ENCODE results near the gene DPH1. TPM values are rescaled to one million over a fixed set of nuclear protein-coding genes. Genes with fewer than 3 reads are reported as not detected.
A peak's percentile ranks its signal among the peaks of the same experiment; 100 is the strongest.

Gene DPH1
- total RNA-seq, 2 donors from 2014 or later, result 31.2 to 35.1 TPM

DNA sequence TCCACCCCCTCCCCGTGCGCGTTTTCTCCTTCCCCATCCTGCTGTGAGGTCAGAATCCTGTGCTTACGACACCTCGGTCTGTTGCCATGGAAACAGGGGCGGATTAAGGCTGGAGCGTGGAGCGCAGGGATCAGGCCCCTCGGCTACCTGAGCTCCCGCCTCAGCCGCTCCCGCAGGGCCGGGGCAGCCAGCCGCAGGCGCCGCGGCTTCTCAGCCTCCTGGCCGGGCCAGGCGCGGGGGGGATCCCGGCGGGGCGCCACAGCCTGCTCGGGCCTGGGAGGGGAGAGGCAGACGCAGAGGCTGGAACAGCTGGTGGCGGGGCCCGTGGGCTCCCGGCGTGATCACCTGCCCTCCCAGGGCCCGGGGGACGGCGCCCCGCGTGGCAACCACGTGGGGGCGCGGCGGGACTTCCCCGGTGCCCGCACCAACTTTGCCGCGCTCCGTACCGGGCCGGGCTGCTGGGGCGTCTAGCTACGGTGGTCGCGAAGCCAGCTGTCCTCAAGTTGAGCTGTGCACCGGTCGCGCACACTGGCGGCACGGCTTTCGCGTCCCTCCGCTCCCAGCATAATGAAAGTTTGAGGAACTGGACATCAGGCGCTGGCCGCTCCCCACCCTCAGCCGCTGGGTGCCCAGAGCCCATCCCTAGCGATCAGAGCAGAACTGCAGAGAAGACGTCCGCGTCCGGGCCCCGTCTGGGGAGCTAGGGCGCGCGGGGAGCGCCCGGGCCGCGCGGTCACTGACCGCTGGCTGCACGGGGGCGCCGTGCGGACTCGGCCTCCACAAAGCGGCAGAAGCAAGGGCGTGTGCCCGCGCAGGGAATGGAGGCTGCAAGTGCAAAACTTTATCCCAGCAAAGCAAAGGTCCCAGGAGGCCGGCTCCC is 6.0 kb upstream of the DPH1 start:
- ATAC-seq, result no peak
- intact Hi-C loops (cut with DNase I, micrococcal nuclease), result no loop called here
- no peak for DNase-seq

DNA sequence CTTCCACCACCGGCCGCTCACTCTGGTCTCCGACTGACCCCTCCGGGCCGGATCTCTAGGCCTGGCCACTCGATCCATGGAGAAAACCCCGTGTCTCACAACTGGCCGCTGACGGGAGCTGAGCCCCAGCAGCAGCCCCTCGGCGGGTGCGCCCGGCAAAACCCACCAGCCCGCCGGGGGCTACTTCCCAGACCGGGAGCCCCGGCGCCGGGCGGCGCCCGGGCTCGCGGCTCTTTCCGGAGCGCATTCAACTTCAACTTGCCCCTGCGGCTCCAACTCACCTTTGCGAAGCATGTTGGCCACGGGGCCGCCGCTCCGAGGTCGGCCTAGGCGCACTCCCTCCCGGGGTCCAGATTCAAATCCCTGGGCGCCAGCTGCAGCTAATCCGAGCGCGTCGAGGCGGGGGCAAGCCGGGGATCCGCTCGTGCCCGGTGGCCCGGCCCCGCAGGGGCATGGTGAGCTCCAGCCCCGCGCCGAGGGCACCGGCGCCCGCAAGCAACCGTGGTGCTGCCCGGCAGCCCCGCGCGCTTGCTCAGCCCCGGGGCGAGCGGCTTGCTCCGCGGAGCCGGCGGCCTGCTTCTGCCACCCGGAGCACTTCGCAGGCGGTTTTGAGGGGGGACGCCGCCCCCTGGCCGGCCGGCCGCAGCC is 5.3 kb upstream of the DPH1 start:
- ATAC-seq (no peak), DNase-seq (no peak)
- intact Hi-C loops (cut with DNase I, micrococcal nuclease), result loop anchor here (5.0 kb wide), 1 partner anchor 117 kb away; no protein-coding TSS in a partner anchor

DNA sequence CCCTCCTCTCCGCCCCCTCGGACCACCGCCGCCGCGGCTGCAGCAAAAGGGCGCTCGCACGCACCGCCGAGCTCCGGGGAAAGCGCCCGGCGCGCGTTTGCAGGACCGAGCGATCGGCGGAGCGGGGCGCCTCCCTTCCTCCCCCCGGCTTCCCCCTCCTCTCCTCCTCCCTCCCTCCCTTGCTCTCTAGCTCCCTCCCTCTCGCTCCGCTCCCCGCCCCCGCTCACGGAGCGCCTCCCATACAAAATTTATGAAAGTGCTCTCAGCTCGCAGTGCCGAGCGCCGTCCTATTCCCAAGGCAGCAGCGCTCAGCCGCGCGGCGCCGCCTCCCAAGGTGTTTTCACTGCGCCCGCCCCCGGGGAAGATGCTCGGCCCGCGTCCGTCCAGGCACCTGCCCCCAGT is 4.7 kb upstream of the DPH1 start, which contains the start of gene RTN4RL1:
TSS of gene RTN4RL1 (minus strand) at position 115 of the 402 bp plus-strand sequence. CDS start 469 bp downstream, outside the sequence.
- intact Hi-C loops (cut with DNase I, micrococcal nuclease), result loop anchor here (5.0 kb wide), 1 partner anchor 118 kb away; no protein-coding TSS in a partner anchor
- peak; percentile 25 for ATAC-seq
- DNase-seq, result peak; percentile 39 to 55

DNA sequence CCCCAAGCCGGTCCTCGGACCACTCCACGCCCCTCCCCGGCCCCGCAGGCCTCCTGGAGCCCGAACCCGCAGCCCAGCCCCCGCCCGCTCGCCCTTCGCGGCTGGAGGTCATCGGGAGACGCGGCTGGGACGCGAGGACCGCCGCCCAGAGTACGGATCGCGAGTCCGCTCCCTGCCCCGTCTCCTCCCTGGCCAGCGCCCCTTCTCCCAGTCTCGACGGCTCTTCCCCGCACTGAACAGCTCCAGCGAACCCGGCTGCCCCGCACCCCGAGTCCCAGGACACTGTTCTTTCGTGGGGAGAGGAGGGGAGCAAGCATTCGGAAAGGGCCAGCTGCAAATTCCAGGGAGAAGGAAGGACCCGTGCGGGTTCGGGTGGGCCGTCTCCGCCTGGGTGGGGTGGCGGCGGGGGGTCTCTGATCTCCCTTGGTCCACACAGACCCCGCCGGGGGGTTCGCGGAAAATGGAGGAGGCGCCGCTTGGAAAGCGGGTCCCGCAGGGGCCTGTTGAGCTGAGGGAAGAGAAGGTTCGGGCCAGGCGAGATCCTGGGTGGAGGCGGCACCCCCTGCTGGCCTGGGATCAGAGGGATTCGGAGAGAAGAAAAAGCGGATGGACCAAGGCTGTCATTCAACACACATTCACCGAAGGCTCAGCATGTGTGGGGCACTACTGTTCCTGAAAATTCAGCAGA is 4.2 kb upstream of the DPH1 start:
- peak; percentile 53 for ATAC-seq

DNA sequence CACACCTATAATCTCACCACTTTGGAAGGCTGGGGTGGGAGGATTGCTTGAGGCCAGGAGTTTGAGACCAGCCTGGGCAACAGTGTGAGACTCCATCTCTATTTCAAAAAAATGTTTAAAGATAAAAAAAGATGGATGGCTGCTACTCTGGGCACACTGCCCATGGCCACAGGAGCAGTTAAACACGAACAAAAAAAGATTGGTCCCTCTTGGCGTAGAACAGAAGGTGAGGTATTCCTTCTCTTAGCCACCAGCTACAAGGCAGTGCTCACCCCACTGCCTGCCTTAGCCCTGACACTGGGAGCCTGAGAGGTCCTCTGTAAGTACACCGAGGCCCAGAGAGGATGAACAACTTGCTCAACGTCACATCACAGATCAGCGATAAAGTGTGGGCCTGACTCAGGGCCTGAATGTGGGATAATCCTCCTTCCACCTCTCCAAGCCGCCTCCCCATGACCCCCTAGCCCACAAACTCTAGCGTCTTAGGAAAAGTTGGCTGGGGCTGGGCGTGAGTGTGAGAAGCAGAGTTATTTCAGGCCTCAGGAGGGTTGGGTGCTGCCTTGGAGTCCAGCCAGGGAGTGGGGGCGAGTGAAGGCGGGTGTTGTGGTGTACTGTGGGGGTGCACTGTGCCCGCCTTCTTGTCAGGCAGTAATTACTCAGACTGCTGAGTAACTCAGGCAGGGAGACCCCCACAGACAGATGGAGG is 2.3 kb upstream of the DPH1 start:
- intact Hi-C loops (cut with DNase I, micrococcal nuclease), result loop anchor here (5.0 kb wide), 1 partner anchor 120 kb away; no protein-coding TSS in a partner anchor
- no peak for ATAC-seq
- no peak for DNase-seq

More for the DNA sequence above, 4.2 kb upstream of the DPH1 start:
- intact Hi-C loops (cut with DNase I, micrococcal nuclease), result loop anchor here (5.0 kb wide), 1 partner anchor 118 kb away; no protein-coding TSS in a partner anchor
- DNase-seq, result peak; percentile 59 to 84

DNA sequence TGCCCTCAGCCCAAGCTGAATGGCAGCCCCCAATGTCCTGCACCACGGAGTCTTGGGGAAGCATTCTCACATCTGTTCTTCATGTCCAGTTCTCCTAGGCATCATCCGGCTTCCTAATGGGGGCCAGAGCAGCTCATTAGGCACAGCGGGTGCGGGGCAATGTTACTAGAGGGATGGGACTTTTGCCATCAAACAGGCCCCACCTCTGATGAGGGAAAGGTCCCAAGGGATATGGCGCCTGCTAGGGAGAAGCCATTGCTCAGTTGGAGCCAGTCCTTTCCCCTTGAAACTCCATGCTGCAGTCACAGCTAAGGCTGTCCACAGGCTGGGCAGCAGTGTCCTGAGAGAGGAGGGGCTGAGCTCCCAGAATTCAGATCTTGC is 1.7 kb upstream of the DPH1 start:
- DNase-seq (no peak), ATAC-seq (no peak)
- intact Hi-C loops (cut with DNase I, micrococcal nuclease), result loop anchor here (5.0 kb wide), 1 partner anchor 121 kb away; no protein-coding TSS in a partner anchor

DNA sequence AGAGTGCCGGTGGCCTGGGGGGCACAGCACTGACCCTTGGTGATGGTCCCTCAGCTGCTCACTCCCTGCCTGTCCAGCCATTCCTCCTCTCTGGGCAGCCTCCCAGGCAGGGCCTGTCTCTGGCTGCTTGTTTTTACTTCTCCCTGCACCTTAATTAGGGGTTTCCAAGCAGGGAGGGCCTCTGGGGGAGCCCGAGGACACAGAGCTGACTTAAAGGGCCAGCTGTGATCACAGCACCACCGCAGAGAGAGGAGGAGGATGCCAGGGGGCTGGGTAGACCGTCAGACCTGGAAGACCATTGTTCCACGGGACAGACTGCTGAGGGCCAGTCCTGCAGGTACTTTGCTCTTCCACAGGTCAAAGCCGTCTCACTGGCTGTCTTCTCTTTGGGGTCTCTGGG is 1.2 kb upstream of the DPH1 start:
- intact Hi-C loops (cut with DNase I, micrococcal nuclease), result loop anchor here (5.0 kb wide), 1 partner anchor 121 kb away; no protein-coding TSS in a partner anchor
- DNase-seq (no peak), ATAC-seq (no peak)

DNA sequence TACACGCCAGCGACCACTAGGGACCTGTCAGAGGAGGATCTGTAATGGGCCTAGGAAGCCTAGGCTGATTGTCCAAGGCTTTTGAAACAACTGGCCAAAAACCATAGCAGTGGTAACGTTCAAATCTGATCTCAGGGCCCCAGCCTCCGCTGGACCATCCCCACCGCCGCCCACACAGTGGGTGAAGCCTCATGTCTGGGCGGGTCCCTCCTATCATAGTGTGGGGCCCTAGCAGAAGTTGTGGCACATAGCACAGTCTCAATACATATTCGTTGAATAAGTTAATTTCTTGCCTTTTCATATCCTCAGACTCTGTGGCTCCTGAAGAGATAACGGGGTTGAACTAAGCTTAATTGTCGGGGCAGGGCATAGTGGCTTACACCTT is 818 bp downstream of the DPH1 start:
- ATAC-seq, result no peak
- intact Hi-C loops (cut with DNase I, micrococcal nuclease), result no loop called here
- peak in 1 of 2 donors; percentile 64 for DNase-seq

DNA sequence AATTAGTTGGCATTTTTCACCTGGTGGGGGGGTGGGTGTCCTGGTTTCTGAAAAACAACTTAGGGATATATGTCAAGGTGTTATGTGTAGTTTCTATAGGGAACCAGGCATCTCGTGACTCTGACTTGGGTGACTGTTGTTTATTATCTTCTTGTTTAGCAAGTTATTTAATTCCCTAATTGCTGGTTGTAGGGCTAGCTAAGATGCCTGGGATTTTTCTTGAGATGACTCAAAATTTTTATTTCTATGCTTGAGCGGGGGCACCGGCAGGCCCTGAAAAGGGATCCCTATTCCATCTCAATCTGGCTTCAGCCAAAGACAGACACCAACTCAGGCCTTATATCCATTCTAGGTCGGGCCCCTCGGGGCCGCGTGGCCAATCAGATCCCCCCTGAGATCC is 3.2 kb downstream of the DPH1 start:
- no peak for ATAC-seq
- no peak for DNase-seq
- intact Hi-C loops (cut with DNase I, micrococcal nuclease), result no loop called here

DNA sequence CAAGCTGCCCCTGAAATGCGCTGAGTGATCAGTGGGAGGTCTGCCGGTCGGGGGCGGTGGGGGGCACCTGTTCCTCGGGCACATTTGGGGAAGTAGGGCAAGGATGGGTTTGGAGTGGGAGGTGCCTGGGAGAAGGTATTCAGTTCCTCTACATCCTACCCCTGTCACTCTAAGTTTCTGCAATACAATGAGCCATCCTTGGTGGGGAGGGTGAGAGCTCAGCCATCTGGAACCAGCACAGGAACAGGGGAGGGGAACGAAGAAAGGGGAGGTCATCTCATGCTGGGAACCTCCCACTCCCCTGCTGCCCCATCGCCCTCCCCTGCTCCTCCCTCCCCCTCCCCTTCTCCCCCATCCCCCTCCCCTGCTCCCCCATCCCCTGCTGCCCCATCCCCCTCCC is 4.2 kb downstream of the DPH1 start:
- no peak for DNase-seq
- intact Hi-C loops (cut with DNase I, micrococcal nuclease), result no loop called here
- no peak for ATAC-seq

DNA sequence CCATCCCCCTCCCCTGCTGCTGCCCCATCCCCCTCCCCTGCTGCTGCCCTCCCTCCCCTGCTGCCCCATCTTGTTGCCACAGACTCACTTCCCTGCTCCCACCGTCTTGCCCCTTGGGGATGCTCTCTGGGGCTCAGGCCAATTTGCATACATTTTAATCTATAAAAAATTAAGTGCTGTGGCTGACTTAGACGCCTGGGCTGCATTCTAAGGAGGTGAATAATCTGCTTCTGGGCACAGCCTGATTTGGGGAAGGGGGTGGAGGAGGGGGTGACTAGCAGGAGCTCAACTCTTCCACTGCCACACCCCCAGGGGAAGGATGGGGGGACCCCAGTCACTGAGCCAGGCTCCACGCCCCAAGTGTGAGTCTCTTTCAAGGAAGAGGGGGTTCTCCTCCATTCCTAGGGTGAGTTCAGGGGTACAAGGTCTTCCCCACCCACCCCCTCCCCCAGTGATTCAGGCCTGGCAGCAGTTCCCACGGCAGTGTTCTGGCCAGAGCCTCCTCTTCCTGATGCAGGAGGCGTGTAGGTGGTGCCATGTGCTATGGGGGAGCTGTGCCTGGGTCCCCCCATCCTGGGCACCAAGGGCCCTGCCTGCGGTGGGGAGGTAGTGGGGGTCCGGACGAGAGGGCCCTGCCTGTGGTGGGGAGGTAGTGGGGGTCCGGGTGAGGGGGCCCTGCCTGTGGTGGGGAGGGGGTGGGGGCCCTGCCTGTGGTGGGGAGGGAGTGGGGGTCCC is 5.0 kb downstream of the DPH1 start:
- no peak for ATAC-seq
- intact Hi-C loops (cut with DNase I, micrococcal nuclease), result no loop called here
- no peak for DNase-seq

DNA sequence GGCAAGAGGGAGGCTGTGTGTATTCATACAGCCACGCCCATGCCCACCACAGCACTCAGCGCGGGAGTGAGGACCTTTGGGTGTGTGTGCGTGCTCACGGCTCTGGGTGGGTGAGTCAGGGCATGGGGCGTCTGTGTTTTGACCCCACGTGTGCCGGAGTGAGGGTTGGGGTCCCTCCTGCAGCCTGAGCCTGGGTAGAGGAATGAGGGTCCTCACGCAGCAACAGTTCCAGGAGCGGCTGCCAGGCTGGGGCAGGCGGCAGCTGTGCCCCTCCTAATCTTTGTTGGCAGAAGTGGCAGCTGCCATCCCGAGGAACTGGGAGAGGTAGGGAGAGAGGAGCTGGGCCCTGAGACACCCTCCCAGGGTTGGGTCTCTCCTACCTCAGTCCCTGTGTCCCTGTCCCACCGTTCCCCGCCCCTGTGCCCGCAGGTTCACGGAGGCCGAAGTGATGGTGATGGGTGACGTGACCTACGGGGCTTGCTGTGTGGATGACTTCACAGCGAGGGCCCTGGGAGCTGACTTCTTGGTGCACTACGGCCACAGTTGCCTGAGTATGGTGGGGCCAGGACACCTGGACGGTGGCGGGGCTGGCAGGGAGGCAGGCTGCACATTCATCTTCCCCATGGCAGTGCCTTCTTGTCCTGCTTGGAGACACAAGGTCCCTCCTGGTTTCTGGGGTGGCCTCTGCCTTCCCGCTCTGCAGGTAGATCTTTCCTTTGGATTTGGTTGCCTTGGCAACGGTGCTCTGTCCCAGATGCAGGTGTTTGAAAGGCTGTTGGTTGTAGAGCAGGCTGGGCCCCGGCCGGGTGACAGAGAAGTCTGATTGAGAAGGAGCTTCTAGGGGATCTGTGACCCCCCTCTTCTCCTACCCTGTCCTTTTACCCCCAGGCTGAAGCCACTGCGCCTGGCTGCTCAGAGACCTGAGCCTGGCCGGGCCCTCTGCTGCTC is 5.9 kb downstream of the DPH1 start:
- ATAC-seq (no peak), DNase-seq (no peak)
- intact Hi-C loops (cut with DNase I, micrococcal nuclease), result no loop called here

DNA sequence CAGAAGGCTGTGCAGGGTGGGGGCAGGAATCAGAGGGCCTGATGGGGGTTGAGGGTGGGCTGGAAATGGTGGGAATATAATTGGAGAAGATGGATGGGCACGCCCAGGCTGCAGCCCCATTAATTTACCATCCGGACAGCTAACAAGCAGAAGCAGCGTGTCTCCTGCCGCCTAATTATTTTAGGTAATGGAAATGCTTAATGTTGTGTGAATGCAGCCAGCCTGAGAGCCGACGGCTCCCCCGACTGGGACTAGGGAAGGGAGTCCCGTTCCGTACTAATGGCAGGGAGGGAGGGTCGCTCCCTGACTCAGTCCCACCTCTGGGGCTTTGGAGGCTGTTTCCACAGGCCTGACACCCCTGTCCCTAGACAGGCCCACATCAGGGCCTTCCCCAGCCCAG is 7.2 kb downstream of the DPH1 start:
- no peak for DNase-seq
- no peak for ATAC-seq
- intact Hi-C loops (cut with DNase I, micrococcal nuclease), result no loop called here

DNA sequence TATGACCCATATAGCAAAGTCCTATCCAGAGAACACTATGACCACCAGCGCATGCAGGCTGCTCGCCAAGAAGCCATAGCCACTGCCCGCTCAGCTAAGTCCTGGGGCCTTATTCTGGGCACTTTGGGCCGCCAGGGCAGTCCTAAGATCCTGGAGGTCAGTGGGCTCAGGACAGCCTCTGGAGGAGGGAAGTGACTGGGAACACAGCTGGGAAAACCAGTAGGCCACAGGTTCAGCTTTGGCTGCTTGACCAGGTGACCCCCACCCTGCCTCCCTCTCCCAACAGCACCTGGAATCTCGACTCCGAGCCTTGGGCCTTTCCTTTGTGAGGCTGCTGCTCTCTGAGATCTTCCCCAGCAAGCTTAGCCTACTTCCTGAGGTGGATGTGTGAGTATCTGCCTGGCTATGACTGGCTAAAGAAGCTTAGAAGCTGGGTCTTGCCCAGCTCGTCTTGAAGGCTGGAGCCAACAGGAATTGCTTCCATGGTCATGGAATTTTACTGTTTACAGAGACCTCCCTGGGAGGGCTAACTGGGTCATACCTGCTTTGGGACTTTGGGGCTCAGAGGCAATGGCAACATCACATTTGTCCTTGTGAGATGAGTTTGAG is 10.4 kb downstream of the DPH1 start:
- intact Hi-C loops (cut with DNase I, micrococcal nuclease), result no loop called here
- no peak for DNase-seq
- no peak for ATAC-seq

DNA sequence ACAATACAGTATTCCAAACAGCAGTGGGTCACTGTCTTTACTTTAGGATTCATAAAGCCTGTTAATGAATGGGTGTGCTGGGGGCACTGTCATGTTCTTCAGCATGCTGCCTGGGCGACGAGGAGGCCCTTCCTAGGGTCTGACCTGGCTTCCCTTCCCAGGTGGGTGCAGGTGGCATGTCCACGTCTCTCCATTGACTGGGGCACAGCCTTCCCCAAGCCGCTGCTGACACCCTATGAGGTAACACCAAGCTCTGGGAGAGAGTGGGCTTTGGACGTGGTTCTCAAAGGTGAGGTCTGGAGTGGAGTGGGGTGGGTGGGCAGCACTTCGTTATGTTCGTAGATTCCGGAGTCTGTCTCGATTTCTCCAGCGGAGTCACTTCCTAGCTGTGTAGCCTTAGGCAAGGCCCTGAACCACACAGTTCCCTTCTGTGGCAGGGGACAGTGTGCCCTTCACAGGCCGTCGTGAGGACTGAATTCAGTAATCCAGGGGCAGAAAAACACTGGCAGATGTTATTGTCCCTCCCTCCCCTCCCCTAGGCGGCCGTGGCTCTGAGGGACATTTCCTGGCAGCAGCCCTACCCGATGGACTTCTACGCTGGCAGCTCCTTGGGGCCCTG is 11.1 kb downstream of the DPH1 start:
- no peak for ATAC-seq
- intact Hi-C loops (cut with DNase I, micrococcal nuclease), result no loop called here

More for the DNA sequence above, 11.1 kb downstream of the DPH1 start:
- DNase-seq, result no peak
